HG02759 (cell line): ENCODE results near the gene ARID5B.

Experiments used
- ATAC-seq: cut with Tn5 transposase; IDR thresholded peaks from one replicate; pipeline ENCODE4 v1.9.1; 2021; ENCODE audit warnings: mild to moderate bottlenecking, moderate library complexity; ENCODE audit not compliant: unreplicated experiment

ARID5B gene

GRCh38 chr10:62059217-62059920 lies 157.9 kb downstream of the ARID5B start:
- ATAC-seq = no peak

DNA sequence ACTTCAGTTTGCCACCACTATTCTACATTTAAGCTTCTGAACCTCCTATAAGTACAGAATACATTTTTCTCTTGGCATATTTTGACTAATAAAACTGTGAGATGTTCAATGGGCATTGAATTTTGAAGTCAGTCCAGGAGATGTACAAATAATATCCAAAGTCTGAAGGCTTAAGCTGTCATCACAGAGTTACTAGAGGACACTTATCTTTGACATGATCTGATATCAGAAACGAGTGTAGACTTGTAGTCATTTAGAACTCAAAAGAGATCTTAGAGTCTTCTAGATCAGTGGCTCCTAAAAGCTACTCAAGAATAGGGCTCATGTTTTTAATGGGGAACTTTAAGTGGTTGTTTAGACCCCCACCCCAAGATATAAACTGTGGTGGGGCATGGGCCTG lies 160.5 kb downstream of the ARID5B start:
- no peak for ATAC-seq

DNA sequence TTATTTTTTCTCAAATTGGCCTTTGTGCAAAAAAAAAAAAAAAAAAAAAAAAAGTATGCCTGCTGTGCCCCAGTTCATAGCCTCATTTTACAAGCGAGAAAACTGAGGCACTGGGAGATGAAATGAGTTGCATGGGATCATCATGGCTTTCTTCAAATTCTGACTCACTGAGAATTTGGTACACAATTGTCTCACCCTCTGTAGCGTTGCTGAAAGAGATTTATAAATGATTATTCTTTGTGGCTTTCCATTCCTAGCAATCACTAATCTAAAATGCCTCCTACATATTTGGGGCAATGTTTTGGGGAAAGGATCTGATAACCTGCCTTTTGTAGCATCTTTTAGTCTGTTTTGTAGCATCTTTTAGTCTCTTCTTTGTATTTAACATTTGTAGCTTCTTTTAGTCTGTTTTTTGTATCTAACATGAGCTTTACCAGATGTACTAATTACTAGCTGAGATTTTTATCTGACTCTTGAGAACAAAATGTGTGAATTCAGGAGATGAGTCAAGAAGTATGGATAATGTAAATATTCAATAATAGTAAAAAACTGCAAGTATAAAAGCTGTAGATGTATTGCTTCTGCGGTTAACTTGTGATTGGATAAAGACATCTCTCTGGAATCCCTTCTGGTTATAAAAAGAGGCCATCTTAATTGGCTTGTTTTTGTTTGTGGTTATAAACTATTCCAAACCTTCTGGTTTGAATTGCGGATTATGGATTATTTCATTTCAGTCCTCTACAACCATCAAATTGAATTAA lies 161.4 kb downstream of the ARID5B start:
- ATAC-seq = no peak

GRCh38 chr10:62063795-62064472 lies 162.4 kb downstream of the ARID5B start:
- no peak for ATAC-seq

GRCh38 chr10:62067560-62067959 lies 166.1 kb downstream of the ARID5B start:
- ATAC-seq = no peak

DNA sequence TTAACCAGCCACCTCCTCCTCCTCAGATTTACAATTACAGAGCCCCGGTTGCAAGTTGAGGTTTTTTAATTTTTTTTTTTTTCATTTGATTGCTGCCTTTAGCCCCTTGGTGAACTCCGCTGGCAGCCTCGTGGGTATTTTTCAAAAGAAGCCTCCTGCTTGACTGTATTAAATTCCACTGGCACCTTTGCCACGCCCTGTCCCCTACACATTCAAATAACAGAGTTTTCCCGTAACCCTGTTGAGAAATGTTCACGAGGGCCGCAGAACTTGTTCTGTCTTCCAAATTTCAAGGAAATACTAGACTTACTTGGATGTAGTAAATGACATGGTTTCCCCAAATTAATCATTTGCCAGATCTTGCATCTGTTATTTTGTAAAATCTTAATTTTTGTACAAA lies 167.0 kb downstream of the ARID5B start:
- no peak for ATAC-seq

- ATAC-seq = no peak
Observed at GRCh38 chr10:62069452-62070178, 168.1 kb downstream of the ARID5B start.

DNA sequence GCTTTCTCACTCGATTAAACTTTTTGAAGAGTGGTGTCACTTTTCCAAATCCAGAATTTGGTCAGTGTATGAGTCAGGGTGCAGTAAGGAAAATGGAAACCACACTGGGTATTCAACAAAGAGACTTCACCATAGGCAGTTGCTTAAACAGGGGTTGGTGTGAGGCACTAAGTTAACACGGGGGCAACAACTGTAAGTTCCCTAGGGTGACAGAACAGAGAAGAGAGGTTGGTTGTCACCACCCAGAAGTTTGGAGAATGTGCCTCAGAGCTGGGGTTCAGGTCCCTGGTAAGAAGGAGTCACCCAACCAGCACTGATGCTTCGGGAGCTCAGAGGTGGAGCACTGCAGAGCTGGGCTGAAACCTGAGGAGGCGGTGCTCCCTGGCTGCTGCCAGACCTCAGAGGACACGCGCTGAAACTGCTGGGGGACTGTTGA lies 170.4 kb downstream of the ARID5B start:
- no peak for ATAC-seq

- no peak for ATAC-seq
Observed at GRCh38 chr10:62072901-62073300, 171.4 kb downstream of the ARID5B start.

DNA sequence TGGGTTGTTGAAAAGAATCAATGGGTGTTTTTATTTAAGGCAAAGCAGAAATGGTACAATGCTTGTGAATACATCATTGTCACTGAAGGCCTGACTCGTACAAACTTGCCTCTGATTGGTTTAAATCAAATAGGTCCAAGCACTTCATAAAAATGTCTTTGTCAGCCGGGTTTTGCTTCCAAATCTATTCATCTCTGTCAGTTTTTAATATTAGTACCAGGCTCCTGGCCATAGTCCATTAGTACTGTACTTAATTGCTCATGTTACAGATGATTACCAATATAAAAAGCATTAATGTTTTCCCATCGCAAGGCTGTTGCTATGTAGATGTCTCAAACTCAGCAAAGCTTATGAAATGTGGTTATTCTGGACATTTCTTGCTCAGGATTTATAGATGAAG lies 171.9 kb downstream of the ARID5B start:
- ATAC-seq = no peak

DNA sequence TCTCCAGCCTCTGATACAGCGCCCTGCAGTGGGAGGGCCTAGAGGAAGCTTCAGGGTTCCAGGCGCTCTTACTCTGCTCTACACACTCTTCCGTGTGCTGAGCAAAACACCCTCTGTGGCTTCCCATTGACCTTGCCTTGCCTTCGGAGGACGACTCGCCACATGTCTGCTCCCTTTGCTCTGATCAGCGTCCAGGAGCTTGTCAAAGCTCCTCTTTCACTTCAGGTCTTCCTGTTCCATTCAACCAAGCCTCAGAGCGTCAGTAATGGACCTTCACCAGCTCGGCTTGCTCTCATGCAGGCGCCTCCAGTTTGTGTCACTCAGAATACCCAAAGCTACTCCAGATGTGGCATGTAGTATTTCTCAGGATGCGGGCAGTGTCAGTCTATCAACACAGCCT lies 173.9 kb downstream of the ARID5B start:
- no peak for ATAC-seq

DNA sequence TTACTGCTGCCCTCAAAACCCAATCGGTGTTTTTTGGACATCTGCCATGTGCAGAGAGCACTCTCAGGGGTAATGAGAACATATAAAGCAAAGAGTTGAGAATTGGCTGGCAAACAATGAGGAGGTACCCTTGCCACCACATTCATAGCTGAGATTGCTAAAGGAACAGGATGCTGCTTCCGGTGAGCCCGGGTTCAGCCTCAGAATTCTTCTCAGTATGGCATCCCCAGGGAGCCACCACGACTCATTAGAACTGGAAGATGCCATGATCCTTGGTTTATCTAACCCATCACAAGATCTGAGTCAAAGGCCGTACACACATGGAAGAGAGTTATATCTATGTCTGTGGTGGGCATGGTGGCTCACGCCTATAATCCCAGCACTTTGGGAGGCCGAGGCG lies 174.4 kb downstream of the ARID5B start:
- no peak for ATAC-seq

GRCh38 chr10:62076891-62077290 lies 175.4 kb downstream of the ARID5B start:
- ATAC-seq = no peak

DNA sequence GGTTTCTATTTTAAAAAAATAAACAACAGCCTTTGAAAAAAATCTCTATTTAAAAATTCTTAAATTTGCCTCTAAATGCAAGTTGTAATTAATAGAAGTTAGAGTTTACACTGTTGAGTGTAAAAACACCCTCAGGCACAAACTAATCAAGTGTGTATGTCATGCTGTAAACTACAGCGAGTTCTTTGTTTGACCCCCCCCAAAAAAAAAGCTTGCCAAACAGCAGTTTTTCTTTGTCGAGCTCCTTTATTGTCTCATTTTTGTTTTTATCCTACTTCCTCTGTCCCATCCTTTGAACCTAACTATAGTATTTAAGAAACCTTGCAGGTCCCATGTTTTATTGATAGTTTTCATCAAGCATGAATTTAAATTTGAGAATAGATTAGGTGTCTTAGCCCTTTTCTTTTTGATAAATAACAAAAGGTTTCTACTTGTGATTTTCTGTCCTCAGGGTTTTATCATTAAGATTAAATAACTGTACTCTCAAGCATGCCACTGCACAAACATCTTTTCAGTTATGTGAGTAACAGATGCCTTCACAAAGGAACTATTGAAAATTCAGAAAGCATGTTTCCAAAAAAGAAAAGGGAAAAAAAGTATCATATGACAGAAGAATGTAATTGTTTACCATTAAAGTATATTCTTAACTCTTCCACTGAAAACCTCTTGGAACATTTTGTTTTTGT lies 176.0 kb downstream of the ARID5B start:
- no peak for ATAC-seq

GRCh38 chr10:62079885-62080559 lies 178.5 kb downstream of the ARID5B start:
- peak; percentile 56 for ATAC-seq

DNA sequence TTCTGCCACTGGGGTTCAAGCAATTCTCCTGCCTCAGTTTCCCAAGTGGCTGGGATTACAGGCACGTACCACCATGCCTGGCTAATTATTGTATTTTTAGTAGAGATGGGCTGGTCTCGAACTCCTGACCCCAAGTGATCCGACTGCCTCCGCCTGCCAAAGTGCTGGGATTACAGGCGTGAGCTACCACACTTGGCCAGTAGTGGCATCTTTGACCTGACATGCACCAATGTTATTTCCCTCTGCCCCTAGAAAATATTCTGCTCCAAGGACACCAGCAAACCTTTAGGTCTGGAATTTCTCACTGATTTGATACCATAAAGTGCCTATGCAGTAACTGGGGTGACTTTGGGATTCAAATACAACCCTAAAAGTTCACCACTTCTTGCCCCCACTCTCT lies 179.4 kb downstream of the ARID5B start:
- ATAC-seq = no peak

DNA sequence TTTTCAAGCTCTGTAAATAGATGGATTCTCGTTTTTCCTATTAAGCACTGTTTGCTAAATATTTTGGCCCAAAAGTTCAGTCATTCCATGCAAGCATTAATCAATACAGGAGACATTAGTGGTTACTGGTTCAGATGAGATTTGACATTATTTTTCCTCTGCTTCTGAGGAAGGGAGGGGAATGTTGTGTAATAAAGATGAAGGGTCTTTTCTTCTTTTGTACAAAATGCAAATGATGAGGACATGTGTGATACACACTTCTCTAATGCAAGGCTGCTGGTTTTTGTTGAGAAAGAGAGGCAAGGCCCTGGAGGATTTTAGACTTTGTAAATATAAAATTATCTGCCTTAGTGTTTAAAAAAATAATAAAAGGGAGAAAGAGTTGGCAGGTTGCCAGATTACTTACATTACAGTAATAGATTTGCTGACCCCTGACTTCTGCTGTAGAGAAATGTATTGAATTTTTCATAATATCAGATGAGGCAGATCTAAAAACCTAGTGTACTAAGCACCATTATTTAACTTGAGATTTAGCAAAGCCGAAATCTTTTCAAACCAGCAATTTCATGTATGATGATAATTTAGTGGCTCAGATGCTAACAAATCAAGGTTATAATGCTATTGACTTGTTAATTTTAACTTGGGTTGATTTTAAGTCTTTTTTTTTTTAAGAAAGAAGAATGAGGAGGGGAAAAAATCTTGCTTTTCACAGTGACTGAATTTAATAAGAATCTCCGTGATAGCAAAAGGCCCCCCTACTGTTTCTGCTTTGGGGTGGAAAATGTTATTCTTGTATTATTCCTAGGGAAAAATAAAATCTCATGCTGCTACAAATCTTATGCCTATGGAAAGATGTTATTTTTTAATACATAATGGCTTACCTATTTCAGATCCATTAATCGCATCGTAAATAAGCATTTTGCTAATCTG lies 180.1 kb downstream of the ARID5B start:
- no peak for ATAC-seq

- ATAC-seq = no peak
Observed at GRCh38 chr10:62082271-62082656, 180.8 kb downstream of the ARID5B start.
